GM12864 (cell line): ENCODE results near the gene NCBP3.

Experiments used
- DNase-seq: peaks from one replicate; pipeline ENCODE4 v3.0.0-alpha.2; 2011; ENCODE audit warnings: low read depth
- H3K4me3 ChIP-seq: 2 replicates; pipeline ENCODE4 v1.5.1; 2011; ENCODE audit warnings: mild to moderate bottlenecking, low read depth, low read length, control low read depth
- TF ChIP-seq, protein P1 (sequence below): IDR thresholded peaks from 2 replicates; pipeline ENCODE4 v1.5.1; 2011; ENCODE audit warnings: low read depth, mild to moderate bottlenecking, moderate library complexity, low read length, control low read depth, inconsistent platforms; ENCODE audit errors: missing control alignments

NCBP3 gene

GRCh38 chr17:3763777-3764170 is 82.3 kb downstream of the NCBP3 start:
- DNase-seq: no peak
- TF ChIP-seq, protein P1, sequence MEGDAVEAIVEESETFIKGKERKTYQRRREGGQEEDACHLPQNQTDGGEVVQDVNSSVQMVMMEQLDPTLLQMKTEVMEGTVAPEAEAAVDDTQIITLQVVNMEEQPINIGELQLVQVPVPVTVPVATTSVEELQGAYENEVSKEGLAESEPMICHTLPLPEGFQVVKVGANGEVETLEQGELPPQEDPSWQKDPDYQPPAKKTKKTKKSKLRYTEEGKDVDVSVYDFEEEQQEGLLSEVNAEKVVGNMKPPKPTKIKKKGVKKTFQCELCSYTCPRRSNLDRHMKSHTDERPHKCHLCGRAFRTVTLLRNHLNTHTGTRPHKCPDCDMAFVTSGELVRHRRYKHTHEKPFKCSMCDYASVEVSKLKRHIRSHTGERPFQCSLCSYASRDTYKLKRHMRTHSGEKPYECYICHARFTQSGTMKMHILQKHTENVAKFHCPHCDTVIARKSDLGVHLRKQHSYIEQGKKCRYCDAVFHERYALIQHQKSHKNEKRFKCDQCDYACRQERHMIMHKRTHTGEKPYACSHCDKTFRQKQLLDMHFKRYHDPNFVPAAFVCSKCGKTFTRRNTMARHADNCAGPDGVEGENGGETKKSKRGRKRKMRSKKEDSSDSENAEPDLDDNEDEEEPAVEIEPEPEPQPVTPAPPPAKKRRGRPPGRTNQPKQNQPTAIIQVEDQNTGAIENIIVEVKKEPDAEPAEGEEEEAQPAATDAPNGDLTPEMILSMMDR: no peak
- peak overlapping the region; percentile 10 for H3K4me3 ChIP-seq

DNA sequence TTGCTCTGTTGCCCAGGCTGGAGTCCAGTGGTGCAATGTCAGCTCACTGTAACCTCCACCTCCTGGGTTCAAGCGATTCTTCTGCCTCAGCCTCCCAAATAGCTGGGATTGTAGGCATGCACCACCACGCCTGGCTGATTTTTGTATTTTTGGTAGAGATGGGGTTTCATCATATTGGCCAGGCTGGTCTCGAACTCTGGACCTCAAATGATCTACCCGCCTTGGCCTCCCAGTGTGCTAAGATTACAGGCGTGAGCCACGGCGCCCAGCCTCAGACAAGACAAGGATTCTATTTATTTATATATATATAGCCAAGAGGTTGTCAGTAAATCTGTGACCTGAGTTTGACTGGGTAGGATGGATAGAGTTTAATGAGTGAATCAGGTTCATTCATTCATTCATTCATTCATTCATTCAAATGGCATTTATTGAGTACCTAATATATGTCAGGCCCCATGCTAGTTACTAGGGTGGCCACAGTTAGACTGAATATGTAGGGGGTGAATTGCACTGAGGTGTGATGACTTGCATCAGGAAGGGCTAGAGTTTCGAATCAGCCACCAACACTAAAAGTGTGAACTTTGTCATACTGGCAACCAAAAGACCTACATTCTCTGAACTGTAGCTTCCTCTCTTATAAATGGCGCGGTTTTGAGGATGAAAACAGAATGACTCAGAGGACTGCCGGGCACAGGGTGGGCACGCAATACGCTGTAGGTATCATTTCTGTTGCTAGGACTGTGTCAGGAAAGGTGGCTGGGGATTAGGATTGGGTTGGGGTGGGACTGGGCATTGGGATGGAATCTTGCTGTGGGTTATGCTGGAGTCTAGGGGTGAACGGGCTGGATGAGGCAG is 82.9 kb downstream of the NCBP3 start:
- DNase-seq: peak; percentile 83
- peak overlapping the region; percentile 10 for H3K4me3 ChIP-seq
- TF ChIP-seq, protein P1: no peak

DNA sequence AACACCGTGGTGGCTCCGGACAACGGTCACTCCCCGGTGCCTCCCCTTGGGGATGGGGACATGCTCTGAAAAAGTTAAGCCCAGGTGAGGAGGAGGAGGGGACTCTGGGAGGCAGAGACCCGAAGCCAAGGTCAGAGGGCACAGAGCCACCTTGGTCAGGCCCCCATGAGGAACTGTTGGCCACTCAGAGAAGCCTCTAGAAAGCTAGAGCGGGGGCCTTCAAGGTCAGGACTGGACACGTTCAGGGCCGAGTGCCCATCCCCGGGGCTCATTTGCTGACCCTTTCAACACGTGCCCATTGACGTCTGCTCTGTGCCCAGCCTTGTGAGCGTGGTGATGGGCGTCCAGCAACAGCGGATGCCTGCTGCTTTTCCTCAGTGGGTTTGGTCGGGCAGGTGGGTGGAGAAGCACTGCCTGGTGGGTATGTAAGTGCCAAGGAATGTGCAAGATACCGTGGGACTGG is 84.1 kb downstream of the NCBP3 start:
- no peak overlapping the region for H3K4me3 ChIP-seq

DNA sequence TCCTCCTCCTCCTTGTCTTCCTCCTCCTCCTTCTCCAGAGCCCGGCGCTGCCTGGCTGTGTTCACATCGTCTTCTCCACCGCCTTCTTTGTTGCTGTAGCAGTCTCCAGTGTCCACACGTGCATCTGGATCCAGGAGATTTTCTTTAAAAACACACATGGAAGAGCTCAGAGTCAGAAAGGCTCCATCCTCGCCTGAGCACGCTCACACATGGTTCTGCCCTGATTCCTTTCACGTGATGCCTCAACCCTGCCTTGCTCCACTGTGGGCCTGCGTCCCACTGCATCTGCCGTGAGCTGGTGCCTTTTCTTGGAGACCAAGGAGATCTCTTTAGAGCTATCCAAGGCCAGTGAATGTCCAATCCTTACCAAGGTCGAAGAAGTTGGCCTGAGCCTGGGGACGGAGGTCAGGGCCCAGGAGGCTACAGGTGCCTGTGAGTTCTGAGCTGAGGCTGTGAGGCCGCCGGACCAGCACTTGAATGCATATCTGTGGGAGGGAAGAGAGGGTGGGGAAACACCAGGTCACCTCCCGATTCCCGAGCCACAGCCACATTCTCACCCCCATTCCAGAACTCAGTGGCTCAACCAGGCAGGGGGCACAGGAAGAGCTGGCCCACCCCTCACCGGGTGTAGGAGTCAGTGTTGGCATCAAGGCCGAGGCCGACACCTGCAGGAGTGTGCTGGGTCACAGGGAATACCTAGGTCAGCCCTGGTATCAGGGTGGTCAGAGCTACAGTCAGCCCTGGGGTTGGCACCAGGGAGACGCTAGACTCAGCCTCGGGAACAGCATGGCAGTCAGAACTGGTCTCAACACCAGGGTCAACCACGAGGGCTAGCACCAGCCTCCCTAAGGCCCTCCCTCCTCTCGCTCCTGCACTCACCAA is 84.8 kb downstream of the NCBP3 start:
- H3K4me3 ChIP-seq: no peak overlapping the region
- no peak for DNase-seq
- TF ChIP-seq, protein P1: no peak

More for the DNA sequence above, 84.1 kb downstream of the NCBP3 start:
- DNase-seq: no peak
- TF ChIP-seq, protein P1: no peak

DNA sequence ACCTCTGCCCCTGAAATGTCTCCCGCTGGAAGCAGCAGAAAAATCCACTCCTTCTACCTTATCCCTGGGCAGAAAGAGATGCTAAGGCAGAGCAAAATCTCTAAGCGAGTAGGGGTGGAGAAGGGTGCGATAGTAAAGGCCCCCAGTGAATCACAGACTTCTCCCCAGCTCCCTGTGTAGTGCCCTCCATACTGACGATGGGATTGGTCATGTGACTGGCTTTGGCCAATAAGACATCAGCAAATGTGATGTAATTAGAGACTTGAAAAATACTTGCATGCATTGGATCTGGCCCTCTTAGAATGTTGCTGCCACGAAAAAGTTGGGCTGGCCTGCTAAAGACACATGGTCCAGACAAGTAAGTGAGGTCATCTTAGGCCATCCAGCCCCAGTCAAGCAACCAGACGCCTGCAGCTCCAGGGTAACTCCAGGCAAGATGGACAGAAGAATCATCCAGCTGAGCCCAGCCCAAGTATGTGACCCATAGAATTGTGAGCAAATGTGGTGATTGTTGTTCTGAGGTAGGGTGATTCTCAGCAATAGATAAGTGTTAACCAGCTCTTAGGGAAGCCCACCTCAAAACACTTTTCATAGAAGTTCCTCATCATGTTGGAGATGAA is 86.3 kb downstream of the NCBP3 start:
- no peak overlapping the region for H3K4me3 ChIP-seq
- DNase-seq: no peak
- TF ChIP-seq, protein P1: no peak

DNA sequence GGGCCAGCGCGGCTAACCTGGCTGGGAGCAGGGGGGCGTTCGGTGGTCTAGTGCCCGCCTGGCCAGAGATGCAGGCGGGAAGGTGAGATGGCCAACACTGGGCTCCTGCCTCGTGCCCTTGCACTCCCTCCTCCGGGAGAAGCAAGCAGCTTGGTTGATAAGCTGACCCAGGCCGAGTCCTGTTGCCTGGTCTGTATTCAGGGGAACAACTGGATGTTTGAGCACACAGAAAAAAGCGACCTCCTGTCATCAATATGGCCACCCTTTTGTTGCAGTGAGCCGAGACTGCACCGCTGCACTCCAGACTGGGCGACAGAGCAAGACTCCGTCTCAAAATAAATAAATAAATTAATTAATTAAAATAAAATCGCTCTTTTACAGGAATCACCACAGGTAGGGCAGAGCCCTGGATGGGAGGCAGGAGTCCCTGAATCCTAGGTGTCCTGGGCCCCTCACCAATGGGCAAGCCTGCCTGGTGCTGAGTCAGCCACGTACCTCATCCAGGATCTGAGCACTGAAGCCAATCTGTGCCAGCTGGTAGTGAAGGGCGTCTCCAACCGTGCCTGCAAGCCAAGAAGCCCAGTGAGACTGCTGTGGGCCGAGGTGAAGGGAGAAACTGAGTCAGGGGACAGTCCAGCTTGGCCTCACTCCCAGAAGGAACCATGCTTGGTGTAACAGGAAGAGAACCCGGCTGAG is 90.6 kb downstream of the NCBP3 start:
- DNase-seq: no peak
- TF ChIP-seq, protein P1: no peak
- H3K4me3 ChIP-seq: no peak overlapping the region
